ENCODE measurements around the gene NFIA.
"Not testable (repeated sequence)": the region's sequence is repeated elsewhere in the genome, so short reads cannot be mapped to it uniquely, and the experiment has no call there.

NFIA gene

GRCh38 chr1:61276246-61276645, 193.9 kb downstream of the NFIA start:
- no peak for TF ChIP-seq CTCF (IDR thresholded peaks at IDR 0.05; ENCODE audit: low read depth, low read length)
- DNase-seq (ENCODE audit: low read depth, low spot score), result no peak
- no peak overlapping the region for H3K4me3 ChIP-seq (ENCODE audit: low read depth, low read length)
- in situ Hi-C loops (cut with HindIII; ENCODE audit: low sequenced_read_pairs), result no loop called here

- in situ Hi-C loops (cut with HindIII; ENCODE audit: low sequenced_read_pairs), result no loop called here
- no peak for DNase-seq (ENCODE audit: low read depth, low spot score)
- TF ChIP-seq CTCF (IDR thresholded peaks at IDR 0.05; ENCODE audit: low read depth, low read length), result no peak
- H3K4me3 ChIP-seq (ENCODE audit: low read depth, low read length), result no peak overlapping the region
Measured at GRCh38 chr1:61277121-61277690, 194.8 kb downstream of the NFIA start.

- H3K4me3 ChIP-seq (ENCODE audit: low read depth, low read length); in situ Hi-C loops (cut with HindIII; ENCODE audit: low sequenced_read_pairs); DNase-seq (ENCODE audit: low read depth, low spot score): not testable (repeated sequence)
Measured at GRCh38 chr1:61278503-61278902, 196.1 kb downstream of the NFIA start.

- TF ChIP-seq CTCF (IDR thresholded peaks at IDR 0.05; ENCODE audit: low read depth, low read length), result no peak
- DNase-seq (ENCODE audit: low read depth, low spot score), result no peak
- in situ Hi-C loops (cut with HindIII; ENCODE audit: low sequenced_read_pairs), result no loop called here
- H3K4me3 ChIP-seq (ENCODE audit: low read depth, low read length), result no peak overlapping the region
Measured at GRCh38 chr1:61278966-61279365, 196.6 kb downstream of the NFIA start.

GRCh38 chr1:61279570-61279969, 197.2 kb downstream of the NFIA start:
- in situ Hi-C loops (cut with HindIII; ENCODE audit: low sequenced_read_pairs), result no loop called here

GRCh38 chr1:61280452-61280851, 198.1 kb downstream of the NFIA start:
- H3K4me3 ChIP-seq (ENCODE audit: low read depth, low read length), result no peak overlapping the region
- no peak for TF ChIP-seq CTCF (IDR thresholded peaks at IDR 0.05; ENCODE audit: low read depth, low read length)
- in situ Hi-C loops (cut with HindIII; ENCODE audit: low sequenced_read_pairs), result no loop called here
- DNase-seq (ENCODE audit: low read depth, low spot score), result no peak

More at GRCh38 chr1:61279570-61279969, 197.2 kb downstream of the NFIA start:
- H3K4me3 ChIP-seq (ENCODE audit: low read depth, low read length), result no peak overlapping the region
- no peak for TF ChIP-seq CTCF (IDR thresholded peaks at IDR 0.05; ENCODE audit: low read depth, low read length)
- no peak for DNase-seq (ENCODE audit: low read depth, low spot score)

GRCh38 chr1:61282387-61282786, 200.0 kb downstream of the NFIA start:
- no peak for TF ChIP-seq CTCF (IDR thresholded peaks at IDR 0.05; ENCODE audit: low read depth, low read length)
- in situ Hi-C loops (cut with HindIII; ENCODE audit: low sequenced_read_pairs), result no loop called here
- no peak overlapping the region for H3K4me3 ChIP-seq (ENCODE audit: low read depth, low read length)

More at GRCh38 chr1:61282387-61282786, 200.0 kb downstream of the NFIA start:
- DNase-seq (ENCODE audit: low read depth, low spot score), result no peak

Measured in astrocyte of the spinal cord (primary cell).